HL-60 (cell line): ENCODE data around the gene MSX2.

Experiments
- POLR2AphosphoS5 ChIP-seq: IDR thresholded peaks from 2 replicates; pipeline ENCODE4 v1.6.1; 2012; ENCODE audit warnings: low read depth
- TF ChIP-seq, protein P1 (sequence below): IDR thresholded peaks from one replicate; pipeline ENCODE4 v1.5.1; 2011; ENCODE audit warnings: low read length, control low read depth, inconsistent platforms; ENCODE audit not compliant: insufficient read depth
- TF ChIP-seq, protein P2 (sequence below): IDR thresholded peaks from 2 replicates; pipeline ENCODE4 v1.6.1; 2012; ENCODE audit warnings: low read depth; ENCODE audit not compliant: insufficient replicate concordance

DNA sequence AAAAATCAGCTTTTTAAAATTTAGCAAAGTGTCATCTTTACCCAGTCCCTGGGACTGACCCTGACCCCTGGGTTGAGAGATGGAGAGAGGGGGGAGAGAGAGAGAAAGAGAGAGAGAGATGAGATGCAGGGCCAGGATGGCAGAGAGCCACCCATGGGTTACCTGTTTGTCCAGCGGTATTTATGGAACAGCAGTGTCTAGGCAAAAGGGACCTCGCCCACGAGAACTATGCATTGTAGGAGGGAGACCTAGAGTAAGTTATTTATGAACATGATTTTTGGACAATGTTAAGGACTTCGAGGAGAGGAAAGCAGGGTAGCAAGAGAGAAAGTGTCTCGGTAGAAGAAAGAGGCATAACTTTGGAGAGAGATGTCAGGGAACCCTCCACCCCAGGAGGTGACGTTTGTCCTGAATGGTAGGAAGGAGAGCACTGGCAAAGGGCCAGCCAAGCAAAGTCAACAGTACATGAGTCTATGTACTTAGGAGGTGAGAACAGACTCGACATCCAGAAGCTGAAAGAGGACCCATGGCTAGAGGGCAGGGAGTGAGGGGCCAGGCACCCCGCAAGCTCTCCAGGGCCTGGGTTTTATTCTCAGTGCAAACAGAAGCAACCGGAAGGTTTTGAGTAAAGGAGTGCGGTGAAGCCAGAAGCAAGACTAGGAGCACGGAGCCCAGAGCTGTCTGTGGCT is 30.5 kb upstream of the MSX2 start:
- TF ChIP-seq, protein P1, sequence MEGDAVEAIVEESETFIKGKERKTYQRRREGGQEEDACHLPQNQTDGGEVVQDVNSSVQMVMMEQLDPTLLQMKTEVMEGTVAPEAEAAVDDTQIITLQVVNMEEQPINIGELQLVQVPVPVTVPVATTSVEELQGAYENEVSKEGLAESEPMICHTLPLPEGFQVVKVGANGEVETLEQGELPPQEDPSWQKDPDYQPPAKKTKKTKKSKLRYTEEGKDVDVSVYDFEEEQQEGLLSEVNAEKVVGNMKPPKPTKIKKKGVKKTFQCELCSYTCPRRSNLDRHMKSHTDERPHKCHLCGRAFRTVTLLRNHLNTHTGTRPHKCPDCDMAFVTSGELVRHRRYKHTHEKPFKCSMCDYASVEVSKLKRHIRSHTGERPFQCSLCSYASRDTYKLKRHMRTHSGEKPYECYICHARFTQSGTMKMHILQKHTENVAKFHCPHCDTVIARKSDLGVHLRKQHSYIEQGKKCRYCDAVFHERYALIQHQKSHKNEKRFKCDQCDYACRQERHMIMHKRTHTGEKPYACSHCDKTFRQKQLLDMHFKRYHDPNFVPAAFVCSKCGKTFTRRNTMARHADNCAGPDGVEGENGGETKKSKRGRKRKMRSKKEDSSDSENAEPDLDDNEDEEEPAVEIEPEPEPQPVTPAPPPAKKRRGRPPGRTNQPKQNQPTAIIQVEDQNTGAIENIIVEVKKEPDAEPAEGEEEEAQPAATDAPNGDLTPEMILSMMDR: no peak
- TF ChIP-seq POLR2AphosphoS5: no peak
- TF ChIP-seq, protein P2, sequence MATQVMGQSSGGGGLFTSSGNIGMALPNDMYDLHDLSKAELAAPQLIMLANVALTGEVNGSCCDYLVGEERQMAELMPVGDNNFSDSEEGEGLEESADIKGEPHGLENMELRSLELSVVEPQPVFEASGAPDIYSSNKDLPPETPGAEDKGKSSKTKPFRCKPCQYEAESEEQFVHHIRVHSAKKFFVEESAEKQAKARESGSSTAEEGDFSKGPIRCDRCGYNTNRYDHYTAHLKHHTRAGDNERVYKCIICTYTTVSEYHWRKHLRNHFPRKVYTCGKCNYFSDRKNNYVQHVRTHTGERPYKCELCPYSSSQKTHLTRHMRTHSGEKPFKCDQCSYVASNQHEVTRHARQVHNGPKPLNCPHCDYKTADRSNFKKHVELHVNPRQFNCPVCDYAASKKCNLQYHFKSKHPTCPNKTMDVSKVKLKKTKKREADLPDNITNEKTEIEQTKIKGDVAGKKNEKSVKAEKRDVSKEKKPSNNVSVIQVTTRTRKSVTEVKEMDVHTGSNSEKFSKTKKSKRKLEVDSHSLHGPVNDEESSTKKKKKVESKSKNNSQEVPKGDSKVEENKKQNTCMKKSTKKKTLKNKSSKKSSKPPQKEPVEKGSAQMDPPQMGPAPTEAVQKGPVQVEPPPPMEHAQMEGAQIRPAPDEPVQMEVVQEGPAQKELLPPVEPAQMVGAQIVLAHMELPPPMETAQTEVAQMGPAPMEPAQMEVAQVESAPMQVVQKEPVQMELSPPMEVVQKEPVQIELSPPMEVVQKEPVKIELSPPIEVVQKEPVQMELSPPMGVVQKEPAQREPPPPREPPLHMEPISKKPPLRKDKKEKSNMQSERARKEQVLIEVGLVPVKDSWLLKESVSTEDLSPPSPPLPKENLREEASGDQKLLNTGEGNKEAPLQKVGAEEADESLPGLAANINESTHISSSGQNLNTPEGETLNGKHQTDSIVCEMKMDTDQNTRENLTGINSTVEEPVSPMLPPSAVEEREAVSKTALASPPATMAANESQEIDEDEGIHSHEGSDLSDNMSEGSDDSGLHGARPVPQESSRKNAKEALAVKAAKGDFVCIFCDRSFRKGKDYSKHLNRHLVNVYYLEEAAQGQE: no peak
